ENCODE measurements around the gene POU4F2. TPM values are rescaled to one million over a fixed set of nuclear protein-coding genes. Genes with fewer than 3 reads are reported as not detected.
A peak's percentile ranks its signal among the peaks of the same experiment; 100 is the strongest.

POU4F2 gene, protein sequence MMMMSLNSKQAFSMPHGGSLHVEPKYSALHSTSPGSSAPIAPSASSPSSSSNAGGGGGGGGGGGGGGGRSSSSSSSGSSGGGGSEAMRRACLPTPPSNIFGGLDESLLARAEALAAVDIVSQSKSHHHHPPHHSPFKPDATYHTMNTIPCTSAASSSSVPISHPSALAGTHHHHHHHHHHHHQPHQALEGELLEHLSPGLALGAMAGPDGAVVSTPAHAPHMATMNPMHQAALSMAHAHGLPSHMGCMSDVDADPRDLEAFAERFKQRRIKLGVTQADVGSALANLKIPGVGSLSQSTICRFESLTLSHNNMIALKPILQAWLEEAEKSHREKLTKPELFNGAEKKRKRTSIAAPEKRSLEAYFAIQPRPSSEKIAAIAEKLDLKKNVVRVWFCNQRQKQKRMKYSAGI
- not detected for total RNA-seq (2013)
- polyA plus RNA-seq = not detected
- polyA minus RNA-seq = not detected in 2 replicates
- total RNA-seq = 0 to 0.30 (median 0) reads per million in 11 experiments

DNA sequence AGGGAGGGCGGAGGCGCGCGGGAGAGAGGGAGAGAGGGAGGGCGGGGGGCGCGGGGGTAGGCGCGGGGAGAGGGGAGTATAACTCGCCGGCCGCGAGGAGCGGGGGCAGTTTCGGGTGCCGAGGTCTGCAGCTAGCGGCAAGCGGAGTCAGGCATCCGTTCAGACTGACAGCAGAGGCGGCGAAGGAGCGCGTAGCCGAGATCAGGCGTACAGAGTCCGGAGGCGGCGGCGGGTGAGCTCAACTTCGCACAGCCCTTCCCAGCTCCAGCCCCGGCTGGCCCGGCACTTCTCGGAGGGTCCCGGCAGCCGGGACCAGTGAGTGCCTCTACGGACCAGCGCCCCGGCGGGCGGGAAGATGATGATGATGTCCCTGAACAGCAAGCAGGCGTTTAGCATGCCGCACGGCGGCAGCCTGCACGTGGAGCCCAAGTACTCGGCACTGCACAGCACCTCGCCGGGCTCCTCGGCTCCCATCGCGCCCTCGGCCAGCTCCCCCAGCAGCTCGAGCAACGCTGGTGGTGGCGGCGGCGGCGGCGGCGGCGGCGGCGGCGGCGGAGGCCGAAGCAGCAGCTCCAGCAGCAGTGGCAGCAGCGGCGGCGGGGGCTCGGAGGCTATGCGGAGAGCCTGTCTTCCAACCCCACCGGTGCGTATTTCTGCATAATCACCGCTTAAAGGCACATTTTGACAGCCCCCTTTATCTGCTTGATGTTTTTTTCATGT lies at the start of gene POU4F2:
POU4F2 (plus strand) TSS at position 108 of the 720 bp plus-strand sequence; CDS start at position 356, 248 bp downstream.
- H3K79me2 ChIP-seq (ENCODE audit: insufficient read depth, low read length) = no peaks in the 10 kb centered on the region
- intact Hi-C loops (cut with micrococcal nuclease) = no loop called here
- peaks cover 4 to 39% of the 10 kb centered on the region in 2 donors for H3K9me3 ChIP-seq (replicated peaks in 1 of 2; ENCODE audit: control insufficient read depth in 1 of 2, insufficient read depth in 1 of 2, low read length in 2 of 2)
- no peak within 1 kb of the TSS for H3K4me2 ChIP-seq (replicated peaks; ENCODE audit: extremely low read depth, low read length, poor library complexity, severe bottlenecking)
- H3K4me1 Mint-ChIP-seq = no peaks in the 10 kb centered on the region
- no peak within 1 kb of the TSS for H3K9ac ChIP-seq (ENCODE audit: insufficient read depth, low read length, poor library complexity, severe bottlenecking)
- H3K4me3 ChIP-seq (replicated peaks in 1 of 3; ENCODE audit: low read depth in 2 of 3, low read length in 3 of 3) = no peak within 1 kb of the TSS
- H3K27ac Mint-ChIP-seq = peak within 1 kb of the TSS in 2 of 7 donors; percentile 17 to 51
- H3K4me1 ChIP-seq (ENCODE audit: control insufficient read depth in 1 of 2, insufficient read depth in 2 of 2, low read length in 2 of 2) = no peaks in the 10 kb centered on the region
- DNase-seq = no peak
- H3K36me3 Mint-ChIP-seq = peaks cover 0 to 5% of the 10 kb centered on the region in 2 donors
- peaks cover 3 to 43% (median 23%) of the 10 kb centered on the region in 7 donors for H3K9me3 Mint-ChIP-seq
- H3K27me3 ChIP-seq (ENCODE audit: control insufficient read depth in 2 of 2, insufficient read depth in 2 of 2, low read length in 2 of 2) = peaks cover 76 to 99% of the 10 kb centered on the region in 2 donors
- TF ChIP-seq, protein P1, sequence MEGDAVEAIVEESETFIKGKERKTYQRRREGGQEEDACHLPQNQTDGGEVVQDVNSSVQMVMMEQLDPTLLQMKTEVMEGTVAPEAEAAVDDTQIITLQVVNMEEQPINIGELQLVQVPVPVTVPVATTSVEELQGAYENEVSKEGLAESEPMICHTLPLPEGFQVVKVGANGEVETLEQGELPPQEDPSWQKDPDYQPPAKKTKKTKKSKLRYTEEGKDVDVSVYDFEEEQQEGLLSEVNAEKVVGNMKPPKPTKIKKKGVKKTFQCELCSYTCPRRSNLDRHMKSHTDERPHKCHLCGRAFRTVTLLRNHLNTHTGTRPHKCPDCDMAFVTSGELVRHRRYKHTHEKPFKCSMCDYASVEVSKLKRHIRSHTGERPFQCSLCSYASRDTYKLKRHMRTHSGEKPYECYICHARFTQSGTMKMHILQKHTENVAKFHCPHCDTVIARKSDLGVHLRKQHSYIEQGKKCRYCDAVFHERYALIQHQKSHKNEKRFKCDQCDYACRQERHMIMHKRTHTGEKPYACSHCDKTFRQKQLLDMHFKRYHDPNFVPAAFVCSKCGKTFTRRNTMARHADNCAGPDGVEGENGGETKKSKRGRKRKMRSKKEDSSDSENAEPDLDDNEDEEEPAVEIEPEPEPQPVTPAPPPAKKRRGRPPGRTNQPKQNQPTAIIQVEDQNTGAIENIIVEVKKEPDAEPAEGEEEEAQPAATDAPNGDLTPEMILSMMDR (IDR thresholded peaks at IDR 0.05) = no peak
- H3K27ac ChIP-seq (ENCODE audit: low read depth in 1 of 2, low read length in 2 of 2) = no peak within 1 kb of the TSS
- peaks cover 80 to 95% (median 88%) of the 10 kb centered on the region in 3 donors for H3K27me3 Mint-ChIP-seq (ENCODE audit: low read depth in 3 of 3)
- no peaks in the 10 kb centered on the region for H4K20me1 ChIP-seq (ENCODE audit: insufficient read depth, low read length)
- no peaks in the 10 kb centered on the region for H3K36me3 ChIP-seq (replicated peaks in 1 of 2; ENCODE audit: control insufficient read depth in 1 of 2, insufficient read depth in 2 of 2, low read length in 2 of 2)
- WGBS (ENCODE audit: insufficient coverage) = 2% methylated on average over 71 of the region's 74 CpGs
- peak within 1 kb of the TSS in 1 of 2 donors; percentile 80 for H3K4me3 Mint-ChIP-seq
- H2AFZ ChIP-seq (ENCODE audit: insufficient read depth, low read depth, low read length, poor library complexity, severe bottlenecking) = no peak within 1 kb of the TSS

DNA sequence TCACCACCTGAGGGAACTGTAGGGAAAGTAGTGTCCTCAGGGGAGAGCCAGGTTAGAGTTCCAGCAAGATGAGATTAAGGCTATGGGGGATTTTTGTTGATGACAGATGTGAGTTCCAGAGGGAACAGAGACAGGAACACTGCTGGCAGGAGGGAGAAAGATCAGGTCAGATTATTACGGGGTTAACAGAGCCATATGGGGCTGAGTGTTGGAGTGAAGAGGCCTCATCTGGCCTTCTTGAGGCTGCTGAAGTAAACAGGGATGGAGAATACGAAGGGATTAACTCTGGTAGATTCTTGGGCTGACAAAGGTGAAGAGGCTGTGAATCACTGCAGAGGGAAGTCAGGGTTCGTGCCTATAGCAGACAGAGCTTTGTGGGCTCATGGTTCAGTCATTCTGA lies 47.9 kb upstream of the POU4F2 start:
- Mint-ChIP-seq H3K4me1 (peaks cover 15% of the 10 kb centered on the region), H3K27ac (no peak overlapping the region), H3K9me3 (peaks cover 0 to 8% (median 6%) of the 10 kb centered on the region in 7 donors), H3K36me3 (no peaks in the 10 kb centered on the region), H3K4me3 (no peak overlapping the region), H3K27me3 (ENCODE audit: low read depth in 3 of 3) (peaks cover 0 to 2% (median 0%) of the 10 kb centered on the region in 3 donors)
- Histone ChIP-seq H3K27me3 (ENCODE audit: control insufficient read depth in 2 of 2, insufficient read depth in 2 of 2, low read length in 2 of 2) (no peaks in the 10 kb centered on the region), H3K79me2 (ENCODE audit: insufficient read depth, low read length) (no peaks in the 10 kb centered on the region), H3K4me3 (replicated peaks in 1 of 3; ENCODE audit: low read depth in 2 of 3, low read length in 3 of 3) (no peak overlapping the region), H2AFZ (ENCODE audit: insufficient read depth, low read depth, low read length, poor library complexity, severe bottlenecking) (no peak overlapping the region), H3K36me3 (replicated peaks in 1 of 2; ENCODE audit: control insufficient read depth in 1 of 2, insufficient read depth in 2 of 2, low read length in 2 of 2) (no peaks in the 10 kb centered on the region), H3K4me2 (replicated peaks; ENCODE audit: extremely low read depth, low read length, poor library complexity, severe bottlenecking) (no peak overlapping the region), H3K27ac (ENCODE audit: low read depth in 1 of 2, low read length in 2 of 2) (no peak overlapping the region), H3K4me1 (ENCODE audit: control insufficient read depth in 1 of 2, insufficient read depth in 2 of 2, low read length in 2 of 2) (peaks cover 13 to 16% of the 10 kb centered on the region in 2 donors), H3K9me3 (replicated peaks in 1 of 2; ENCODE audit: control insufficient read depth in 1 of 2, insufficient read depth in 1 of 2, low read length in 2 of 2) (peaks cover 0 to 4% of the 10 kb centered on the region in 2 donors), H4K20me1 (ENCODE audit: insufficient read depth, low read length) (no peaks in the 10 kb centered on the region), H3K9ac (ENCODE audit: insufficient read depth, low read length, poor library complexity, severe bottlenecking) (no peak overlapping the region)
- TF ChIP-seq, protein P1 (IDR thresholded peaks at IDR 0.05) = no peak
- intact Hi-C loops (cut with micrococcal nuclease) = no loop called here
- no peak for DNase-seq
- 70% methylated on average over 3 of the region's 3 CpGs for WGBS (ENCODE audit: insufficient coverage)
